Fibroblast of skin of back (primary cell): ENCODE data around the gene CD82.
"Not testable (repeated sequence)": the region's sequence is repeated elsewhere in the genome, so short reads cannot be mapped to it uniquely, and the experiment has no call there.

Experiments
- DNase-seq: peaks from one replicate; pipeline ENCODE4 v3.0.0-alpha.2; 2013

Gene CD82

DNA sequence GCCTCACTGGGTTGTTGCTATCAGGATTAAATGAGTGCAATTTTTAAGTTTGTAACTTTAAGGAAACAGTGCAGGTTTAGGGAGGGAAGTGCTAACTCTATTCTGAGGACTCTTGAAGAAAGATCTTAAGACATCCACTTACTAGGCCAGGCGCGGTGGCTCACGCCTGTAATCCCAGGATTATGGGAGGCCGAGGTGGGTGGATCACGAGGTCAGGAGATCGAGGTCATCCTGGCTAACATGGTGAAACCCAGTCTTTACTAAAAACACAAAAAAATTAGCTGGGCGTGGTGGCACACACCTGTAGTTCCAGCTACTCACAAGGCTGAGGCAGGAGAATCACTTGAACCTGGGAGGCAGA, 5.5 kb upstream of the CD82 start:
- DNase-seq = not testable (repeated sequence)

GRCh38 chr11:44561275-44561805, 4.1 kb upstream of the CD82 start:
- peak; percentile 46 for DNase-seq

DNA sequence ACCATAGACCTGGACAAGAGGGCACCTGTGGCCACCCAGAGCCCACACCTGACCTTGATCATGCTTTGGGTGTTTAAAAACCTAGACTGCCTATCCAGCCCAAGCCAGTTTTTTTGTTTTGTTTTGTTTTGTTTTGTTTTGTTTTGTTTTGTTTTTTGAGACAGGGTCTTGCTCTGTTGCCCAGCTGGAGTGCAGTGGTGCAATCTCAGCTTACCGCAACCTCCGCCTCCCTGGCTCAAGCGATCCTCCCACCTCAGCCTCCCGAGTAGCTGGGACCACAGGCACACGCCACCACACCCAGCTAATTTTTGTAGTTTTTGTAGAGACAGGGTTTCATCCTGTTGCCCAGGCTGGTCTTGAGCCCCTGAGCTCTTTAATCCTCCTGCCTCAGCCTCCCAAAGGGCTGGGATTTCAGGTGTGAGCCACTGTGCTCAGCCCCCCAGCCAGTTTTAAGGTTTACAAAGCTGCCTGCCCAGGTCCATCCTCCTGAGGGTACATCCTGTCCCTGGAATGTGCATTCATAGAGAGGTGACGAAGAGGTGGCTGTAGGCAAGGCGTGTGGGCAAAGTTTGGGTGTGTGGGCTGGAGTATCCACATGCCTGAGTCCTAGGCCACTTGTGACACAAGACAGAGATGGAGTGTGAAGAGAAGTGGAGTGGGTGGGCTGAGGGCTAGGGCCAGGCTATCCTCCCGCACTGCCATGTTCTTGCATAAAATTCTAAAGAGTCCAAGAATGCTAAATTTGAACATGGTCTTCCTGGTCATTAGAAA, 3.3 kb upstream of the CD82 start:
- DNase-seq = no peak

GRCh38 chr11:44562845-44563460, 2.5 kb upstream of the CD82 start:
- DNase-seq = no peak

DNA sequence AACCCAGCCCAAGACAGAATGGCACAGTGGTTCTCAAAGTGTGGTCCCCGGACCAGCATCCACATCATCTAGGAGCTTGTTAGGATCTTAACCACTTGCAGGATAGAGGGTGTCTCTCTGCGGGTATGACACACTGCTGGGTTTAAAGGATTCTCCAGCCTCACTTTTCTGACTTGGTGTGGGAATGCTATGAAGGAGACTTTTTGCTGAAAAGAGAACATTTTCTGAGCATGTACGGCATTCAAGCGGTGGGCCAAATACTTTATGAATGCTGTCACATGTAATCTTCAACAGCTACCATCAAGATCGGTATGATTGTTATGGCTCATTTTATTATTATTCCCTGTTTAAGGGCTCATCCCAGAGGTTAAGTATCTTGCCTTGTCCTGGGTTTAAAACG, 1.8 kb upstream of the CD82 start:
- DNase-seq = peak; percentile 90

GRCh38 chr11:44564166-44564565, 1.3 kb upstream of the CD82 start:
- DNase-seq = no peak

DNA sequence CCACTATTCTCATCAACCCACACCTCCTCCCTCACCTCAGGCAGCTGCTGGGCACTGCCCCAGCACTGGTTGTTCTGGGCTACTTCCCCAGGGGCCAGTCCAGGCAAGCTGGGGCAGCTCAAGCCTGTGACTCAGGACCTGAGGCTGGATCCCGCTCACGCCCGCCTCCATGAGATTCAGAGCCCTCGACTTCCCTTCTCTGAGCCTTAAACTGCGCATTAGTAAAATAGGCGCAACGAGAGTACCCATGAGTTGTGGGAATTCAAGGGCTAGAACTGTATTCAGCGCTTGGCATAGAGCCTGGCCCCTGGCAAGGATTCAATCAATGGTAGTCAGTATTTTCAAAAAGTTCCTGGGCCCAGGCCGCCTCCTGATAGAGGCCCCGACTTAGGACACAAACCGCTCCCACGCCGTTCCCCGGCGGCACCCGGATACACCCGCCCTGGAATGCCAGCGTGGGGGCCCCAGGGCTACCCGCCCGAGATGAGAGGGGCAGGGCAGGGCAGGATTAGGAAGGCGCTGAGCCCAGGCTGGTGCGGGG, 723 bp upstream of the CD82 start:
- DNase-seq = peak; percentile 86

GRCh38 chr11:44565953-44566949, 788 bp downstream of the CD82 start:
- no peak for DNase-seq

- DNase-seq = no peak
Observed at GRCh38 chr11:44566952-44567875, 1.8 kb downstream of the CD82 start.

GRCh38 chr11:44567876-44568256, 2.4 kb downstream of the CD82 start:
- no peak for DNase-seq

- no peak for DNase-seq
Observed at GRCh38 chr11:44568331-44568657, 2.8 kb downstream of the CD82 start.

DNA sequence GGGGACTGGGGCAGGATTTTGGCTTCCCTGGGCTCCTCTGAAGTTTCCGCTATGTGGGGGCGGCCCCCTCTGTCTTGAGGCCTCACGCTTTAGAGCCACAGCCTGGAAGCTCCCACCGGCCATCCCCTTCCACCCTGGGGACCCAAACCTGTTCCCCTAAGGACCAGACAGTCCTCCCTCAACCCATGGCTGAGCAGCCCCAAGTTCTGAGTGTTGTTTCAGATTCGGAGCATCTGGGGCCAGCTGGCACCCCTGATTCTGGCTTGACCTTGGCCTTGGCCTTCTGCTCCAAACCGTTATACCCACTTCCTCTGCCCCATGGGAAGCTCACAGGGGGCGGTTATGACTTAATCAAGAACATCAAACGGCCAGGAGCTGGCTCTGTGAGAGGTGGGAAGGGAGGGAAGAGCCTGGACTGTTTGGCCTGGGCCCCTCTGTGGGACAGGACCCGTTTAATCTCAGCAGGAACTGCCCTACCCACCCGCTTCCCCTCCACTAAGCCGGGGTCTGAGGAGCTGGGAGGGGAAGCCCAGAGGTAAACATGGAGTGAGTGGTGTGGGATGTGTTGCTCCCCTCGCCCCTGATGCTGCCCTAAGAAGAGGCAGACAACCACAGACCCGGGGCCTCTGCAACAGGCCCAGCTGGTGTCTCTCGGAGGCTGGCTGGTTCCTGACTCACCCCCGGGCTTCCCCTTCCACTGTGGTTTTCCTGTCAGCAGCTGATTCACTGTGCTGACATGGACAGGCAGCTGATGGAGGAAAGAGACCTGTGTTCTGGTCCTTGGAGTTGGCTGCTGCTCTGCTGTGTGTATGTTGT, 3.4 kb downstream of the CD82 start:
- DNase-seq = peak; percentile 94

GRCh38 chr11:44570411-44571155, 5.1 kb downstream of the CD82 start:
- no peak for DNase-seq

DNA sequence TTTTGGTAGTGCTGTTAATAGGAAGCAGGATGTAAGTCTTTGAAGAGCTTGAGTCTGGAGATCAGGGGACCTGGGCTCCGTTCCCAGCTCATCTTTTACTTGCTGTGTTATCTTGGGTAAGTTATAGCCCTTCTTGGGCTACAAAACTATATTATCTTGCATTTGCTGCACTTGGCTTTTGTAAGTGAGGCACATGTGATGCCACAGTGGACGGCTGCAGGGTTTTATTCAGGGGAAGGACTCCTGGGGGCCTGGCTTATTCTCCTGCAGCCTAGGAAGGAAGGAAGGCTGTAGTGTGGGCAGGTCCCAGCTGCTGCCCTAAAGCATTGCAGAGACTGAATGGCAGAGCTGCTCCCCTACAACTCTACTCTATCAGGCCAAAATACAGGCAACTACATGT, 6.4 kb downstream of the CD82 start:
- no peak for DNase-seq

GRCh38 chr11:44572436-44572835, 7.0 kb downstream of the CD82 start:
- DNase-seq = no peak

DNA sequence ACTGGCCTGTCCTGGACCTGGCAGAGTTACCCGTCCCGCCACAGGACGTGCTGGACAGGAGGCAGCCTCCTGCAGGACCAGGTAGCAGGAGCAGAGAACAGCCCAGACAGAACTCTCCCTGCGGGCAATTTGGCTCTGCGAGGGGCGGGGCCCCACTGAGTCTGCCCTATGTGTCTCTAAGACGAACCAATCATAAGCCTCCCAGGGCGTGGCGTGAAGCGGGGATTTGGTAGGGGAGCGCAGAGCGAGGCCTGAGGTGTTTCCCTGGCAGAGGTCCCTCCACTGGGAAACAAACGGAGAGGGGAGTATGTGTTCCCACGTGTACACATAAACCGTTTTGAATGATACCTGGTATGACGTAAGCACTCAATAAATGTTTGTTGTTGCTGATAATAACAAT, 7.4 kb downstream of the CD82 start:
- no peak for DNase-seq

GRCh38 chr11:44573333-44573732, 7.9 kb downstream of the CD82 start:
- no peak for DNase-seq

DNA sequence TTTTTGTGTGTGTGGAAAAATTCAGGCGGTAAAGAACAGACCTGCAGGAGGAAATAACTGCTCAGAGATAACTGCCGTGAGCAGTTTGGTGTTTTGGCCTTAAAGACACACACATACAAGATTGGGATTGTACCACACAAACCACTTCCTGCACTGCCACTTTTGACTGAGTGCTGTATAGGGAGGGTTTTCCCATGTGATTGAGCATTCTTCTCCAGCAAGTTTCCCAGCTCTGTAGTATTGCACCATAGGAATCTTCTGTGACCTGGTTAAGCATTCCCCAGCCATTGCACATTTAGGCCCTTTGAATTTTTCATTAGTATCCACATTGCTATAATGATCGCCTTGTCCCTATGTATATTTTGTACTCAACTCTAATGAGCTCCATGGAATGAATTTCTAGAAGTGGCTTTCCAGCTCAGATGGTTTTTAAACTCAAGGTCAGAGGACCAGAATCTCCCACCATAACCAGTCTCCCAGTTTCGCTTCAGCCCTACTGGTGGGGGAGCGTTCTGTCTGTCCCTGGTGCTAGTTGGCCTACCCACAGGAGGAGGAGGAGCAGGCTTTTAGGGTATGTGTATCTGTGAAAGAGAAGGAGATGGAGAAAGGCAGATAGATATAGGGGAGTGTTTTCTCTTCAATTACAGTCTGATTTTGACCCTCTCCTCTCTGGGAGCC, 9.3 kb downstream of the CD82 start:
- peak; percentile 96 for DNase-seq

DNA sequence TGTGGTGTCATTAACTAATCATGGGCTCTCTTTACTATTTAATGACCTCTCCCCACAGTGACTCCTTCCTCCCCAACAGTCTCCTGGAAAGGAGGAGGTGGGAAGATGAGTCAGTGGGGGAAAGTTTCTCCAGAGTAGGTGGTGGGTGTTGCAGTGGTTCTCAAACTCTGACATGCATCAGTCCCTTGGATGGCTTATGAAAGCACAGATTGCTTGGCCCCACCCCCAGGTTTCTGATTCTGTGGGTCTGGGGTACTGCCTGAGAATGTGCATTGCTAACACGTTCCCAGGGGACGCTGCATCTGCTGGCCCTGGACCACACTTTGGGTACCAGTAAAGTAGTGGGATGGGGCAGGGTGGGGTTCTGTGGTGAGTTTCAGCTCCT, 9.8 kb downstream of the CD82 start:
- peak; percentile 66 for DNase-seq

GRCh38 chr11:44575962-44576361, 10.5 kb downstream of the CD82 start:
- no peak for DNase-seq
